Transverse colon (tissue), 4 donors: ENCODE measurements around the gene GNPTAB. TPM values are rescaled to one million over a fixed set of nuclear protein-coding genes. Genes with fewer than 3 reads are reported as not detected.
A peak's percentile ranks its signal among the peaks of the same experiment; 100 is the strongest.

Experiments
- DNase-seq: peaks from one replicate; pipeline ENCODE4 v3.0.0-alpha.2; 2019
- H3K27ac ChIP-seq, 4 donors: fragments of 200-600 bp; sonication (generic); 2 replicates each; pipeline ENCODE4 v1.5.1; 2016 to 2018; ENCODE audit warnings: inconsistent platforms in 4 of 4
- H3K27me3 ChIP-seq: fragments of 200-600 bp; sonication (generic); 2 replicates; pipeline ENCODE4 v1.5.1; 2017; ENCODE audit warnings: inconsistent platforms
- H3K36me3 ChIP-seq, 4 donors: fragments of 200-600 bp; sonication (generic); 2 replicates each; pipeline ENCODE4 v1.5.1; 2017 to 2019; ENCODE audit warnings: inconsistent platforms in 4 of 4
- H3K4me1 ChIP-seq, 4 donors: fragments of 200-600 bp; sonication (generic); 2 replicates each; pipeline ENCODE4 v1.5.1; 2017 to 2020; ENCODE audit warnings: inconsistent platforms in 4 of 4
- H3K4me3 ChIP-seq, 4 donors: fragments of 200-600 bp; sonication (generic); 1 replicate in 1 of 4; 2 replicates in 3 of 4; pipeline versions ENCODE4 v1.5.1 to v1.6.1; 2017 to 2019; ENCODE audit warnings: inconsistent platforms in 4 of 4
- H3K9me3 ChIP-seq, 2 donors: fragments of 200-600 bp; sonication (generic); 2 replicates each; pipeline ENCODE4 v1.5.1; 2017 to 2019; ENCODE audit warnings: inconsistent platforms in 2 of 2
- EP300 ChIP-seq: sonication (generic); formaldehyde crosslinking; IDR thresholded peaks from one replicate; pipeline ENCODE4 v1.6.1; 2017; ENCODE audit warnings: antibody characterized with exemption, low read depth
- POLR2A ChIP-seq: fragments of 450-650 bp; IDR thresholded peaks from one replicate; pipeline ENCODE4 v1.6.1; 2016; ENCODE audit warnings: antibody characterized with exemption, mild to moderate bottlenecking, moderate library complexity
- POLR2AphosphoS5 ChIP-seq, 3 donors: sonication (generic); formaldehyde crosslinking; IDR thresholded peaks; one replicate each; pipeline ENCODE4 v1.6.1; 2016; ENCODE audit warnings: antibody characterized with exemption in 3 of 3
- WGBS, 2 donors: methylation state at CpG; one replicate each; pipeline ENCODE4 v1.1.5; 2018; ENCODE audit warnings: low coverage in 1 of 2; 5-methylcytosine and 5-hydroxymethylcytosine counted together
- in situ Hi-C, 4 donors: fragments of 200-750 bp; cut with MboI; loops; one replicate each; pipeline versions ENCODE4 v1.15.0 to v1.15.1; 2017; ENCODE audit warnings: low sequenced_read_pairs in 3 of 4, low pct_ligation_motif_present in 1 of 4, low pct_unique_long_range_greater_than_20kb in 1 of 4
- intact Hi-C: fragments of 100-400 bp; cut with DNase I; formaldehyde crosslinking; loops from one replicate; pipeline ENCODE4 v1.15.1; 2023; ENCODE audit warnings: low total_unique reads
- total RNA-seq, 4 donors: library from RNA; depleted of rRNA; stranded (reverse); fragments of >200 nt; gene quantifications; one replicate each; pipeline ENCODE4 v1.1.0, GENCODE V29; 2016
- TF ChIP-seq, protein P1 (sequence below), 5 experiments: fragments of 200-600 bp in 3 of 5; fragments of 450-650 bp in 2 of 5; sonication (generic) in 3 of 5; IDR thresholded peaks; 1 replicate in 2 of 5; 2 replicates in 3 of 5; pipeline ENCODE4 v1.5.1; 2016 to 2017; ENCODE audit warnings: antibody characterized with exemption in 5 of 5, inconsistent platforms in 3 of 5, mild to moderate bottlenecking in 2 of 5, moderate library complexity in 1 of 5

Gene GNPTAB
- total RNA-seq, 4 donors from 2014 or later: 24.1 to 83.0 (median 64.5) TPM

GRCh38 chr12:101838628-101839323, 8.0 kb upstream of the GNPTAB start:
- WGBS, 2 donors: 70 to 100% methylated on average over 1 to 3 of the region's 3 CpGs
- H3K27me3 ChIP-seq: no peaks in the 10 kb centered on the region
- no peak overlapping the region for H3K4me3 ChIP-seq
- H3K27ac ChIP-seq: no peak overlapping the region
- no peak for TF ChIP-seq EP300
- TF ChIP-seq POLR2A: no peak
- TF ChIP-seq, protein P1, sequence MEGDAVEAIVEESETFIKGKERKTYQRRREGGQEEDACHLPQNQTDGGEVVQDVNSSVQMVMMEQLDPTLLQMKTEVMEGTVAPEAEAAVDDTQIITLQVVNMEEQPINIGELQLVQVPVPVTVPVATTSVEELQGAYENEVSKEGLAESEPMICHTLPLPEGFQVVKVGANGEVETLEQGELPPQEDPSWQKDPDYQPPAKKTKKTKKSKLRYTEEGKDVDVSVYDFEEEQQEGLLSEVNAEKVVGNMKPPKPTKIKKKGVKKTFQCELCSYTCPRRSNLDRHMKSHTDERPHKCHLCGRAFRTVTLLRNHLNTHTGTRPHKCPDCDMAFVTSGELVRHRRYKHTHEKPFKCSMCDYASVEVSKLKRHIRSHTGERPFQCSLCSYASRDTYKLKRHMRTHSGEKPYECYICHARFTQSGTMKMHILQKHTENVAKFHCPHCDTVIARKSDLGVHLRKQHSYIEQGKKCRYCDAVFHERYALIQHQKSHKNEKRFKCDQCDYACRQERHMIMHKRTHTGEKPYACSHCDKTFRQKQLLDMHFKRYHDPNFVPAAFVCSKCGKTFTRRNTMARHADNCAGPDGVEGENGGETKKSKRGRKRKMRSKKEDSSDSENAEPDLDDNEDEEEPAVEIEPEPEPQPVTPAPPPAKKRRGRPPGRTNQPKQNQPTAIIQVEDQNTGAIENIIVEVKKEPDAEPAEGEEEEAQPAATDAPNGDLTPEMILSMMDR (IDR thresholded peaks at IDR 0.05): no peak
- no peak for TF ChIP-seq POLR2AphosphoS5 (IDR thresholded peaks at IDR 0.05)
- H3K4me1 ChIP-seq: peaks cover 0 to 9% (median 2%) of the 10 kb centered on the region in 4 donors
- H3K9me3 ChIP-seq: no peaks in the 10 kb centered on the region
- no peak for DNase-seq
- in situ Hi-C loops: loop anchor here (10.0 to 25.0 kb wide), 3 partner anchors 64 to 426 kb away; partner anchors contain the start of gene ARL1 (in 3 of the 4)
- no peaks in the 10 kb centered on the region for H3K36me3 ChIP-seq
- intact Hi-C loops: loop anchor here (2.0 kb wide), 1 partner anchor 66 kb away; no protein-coding TSS in a partner anchor

GRCh38 chr12:101832030-101832429, 1.3 kb upstream of the GNPTAB start:
- no peaks in the 10 kb centered on the region for H3K9me3 ChIP-seq
- peaks cover 4 to 30% (median 13%) of the 10 kb centered on the region in 4 donors for H3K4me1 ChIP-seq
- TF ChIP-seq POLR2AphosphoS5 (IDR thresholded peaks at IDR 0.05) (no peak), POLR2A (no peak), EP300 (no peak)
- TF ChIP-seq, protein P1 (IDR thresholded peaks at IDR 0.05): no peak
- intact Hi-C loops: no loop called here
- H3K4me3 ChIP-seq: no peak overlapping the region
- no peaks in the 10 kb centered on the region for H3K36me3 ChIP-seq
- in situ Hi-C loops: loop anchor here (5.0 to 25.0 kb wide), 5 partner anchors 57 to 420 kb away; partner anchors contain the start of gene ARL1 (in 3 of the 4)
- no peaks in the 10 kb centered on the region for H3K27me3 ChIP-seq
- DNase-seq: no peak
- H3K27ac ChIP-seq: no peak overlapping the region
- 14 to 61% methylated on average over 1 of the region's 1 CpG for WGBS, 2 donors

DNA sequence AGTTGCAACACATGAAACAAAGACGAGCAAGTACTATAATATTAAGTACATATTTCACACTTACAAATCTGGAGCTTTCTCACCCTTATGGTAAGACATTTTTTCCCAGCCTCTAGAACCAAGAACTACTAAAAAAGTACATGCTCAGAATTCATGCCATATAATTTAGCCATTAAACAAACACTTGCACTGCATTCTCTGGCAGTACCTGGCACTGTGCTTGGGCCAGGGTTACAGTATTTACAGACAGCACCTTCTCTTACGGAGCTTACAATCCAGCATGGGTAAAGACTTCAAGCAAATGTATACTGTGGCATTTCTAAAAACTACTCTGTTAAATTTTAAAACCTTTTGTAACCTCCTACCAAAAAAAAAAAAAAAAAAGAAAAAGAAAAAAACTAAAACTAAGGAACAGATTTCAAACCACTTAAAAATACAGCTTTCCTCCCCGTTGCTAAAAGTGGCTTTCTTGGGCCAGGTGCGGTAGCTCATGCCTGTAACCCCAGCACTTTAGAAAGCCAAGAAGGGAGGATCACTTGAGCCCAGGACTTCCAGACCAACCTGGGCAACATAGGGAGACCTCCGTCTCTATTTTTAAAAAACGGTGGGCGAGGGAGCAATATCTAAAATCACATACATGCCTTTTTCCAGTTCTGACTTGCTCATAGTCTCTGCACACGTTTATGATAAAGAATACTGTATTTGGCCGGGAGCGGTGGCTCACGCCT, 956 bp downstream of the GNPTAB start:
- no peaks in the 10 kb centered on the region for H3K9me3 ChIP-seq
- H3K36me3 ChIP-seq: no peaks in the 10 kb centered on the region
- peak overlapping the region; percentile 72 to 86 (median 80) for H3K4me3 ChIP-seq
- intact Hi-C loops: loop anchor here (2.0 to 5.0 kb wide), 2 partner anchors 38 to 47 kb away; partner anchors contain the start of gene DRAM1
- TF ChIP-seq POLR2A (no peak), EP300 (no peak), POLR2AphosphoS5 (IDR thresholded peaks at IDR 0.05) (no peak)
- TF ChIP-seq, protein P1 (IDR thresholded peaks at IDR 0.05): no peak
- peak overlapping the region; percentile 90 to 92 (median 92) for H3K27ac ChIP-seq
- H3K27me3 ChIP-seq: no peaks in the 10 kb centered on the region
- peaks cover 4 to 44% (median 15%) of the 10 kb centered on the region in 4 donors for H3K4me1 ChIP-seq
- DNase-seq: no peak
- in situ Hi-C loops: loop anchor here (5.0 to 25.0 kb wide), 5 partner anchors 55 to 418 kb away; partner anchors contain the start of gene ARL1 (in 3 of the 4)
- WGBS, 2 donors: 6 to 7% methylated on average over 9 to 11 of the region's 11 CpGs
